Muscle layer of colon (tissue), 2 donors: ENCODE data around the gene GNB5.
"Not testable (repeated sequence)": the region's sequence is repeated elsewhere in the genome, so short reads cannot be mapped to it uniquely, and the experiment has no call there.

Experiments used
- H3K27ac ChIP-seq: one replicate; pipeline ENCODE4 v1.7.0; 2013; ENCODE audit warnings: low read depth, mild to moderate bottlenecking, low read length, moderate library complexity
- H3K27me3 ChIP-seq, 2 donors: one replicate each; pipeline ENCODE4 v1.7.0; 2013; ENCODE audit warnings: low read length in 2 of 2, mild to moderate bottlenecking in 2 of 2; ENCODE audit not compliant: insufficient read depth in 2 of 2, control insufficient read depth in 1 of 2
- H3K36me3 ChIP-seq: one replicate; pipeline ENCODE4 v1.7.0; 2013; ENCODE audit warnings: mild to moderate bottlenecking, low read length; ENCODE audit not compliant: insufficient read depth
- H3K4me1 ChIP-seq: one replicate; pipeline ENCODE4 v1.7.0; 2013; ENCODE audit warnings: mild to moderate bottlenecking, low read length; ENCODE audit not compliant: insufficient read depth
- H3K4me3 ChIP-seq, 2 donors: one replicate each; pipeline ENCODE4 v1.7.0; 2013; ENCODE audit warnings: low read length in 2 of 2, low read depth in 1 of 2, mild to moderate bottlenecking in 1 of 2, moderate library complexity in 1 of 2
- H3K9ac ChIP-seq: one replicate; pipeline ENCODE4 v1.7.0; 2013; ENCODE audit warnings: low read length
- H3K9me3 ChIP-seq: one replicate; pipeline ENCODE4 v1.7.0; 2013; ENCODE audit warnings: mild to moderate bottlenecking, low read length
- donor health status: abdominal sarcoma.
- donor health status: Adenocarcinoma of cecum.

The GNB5 gene

DNA sequence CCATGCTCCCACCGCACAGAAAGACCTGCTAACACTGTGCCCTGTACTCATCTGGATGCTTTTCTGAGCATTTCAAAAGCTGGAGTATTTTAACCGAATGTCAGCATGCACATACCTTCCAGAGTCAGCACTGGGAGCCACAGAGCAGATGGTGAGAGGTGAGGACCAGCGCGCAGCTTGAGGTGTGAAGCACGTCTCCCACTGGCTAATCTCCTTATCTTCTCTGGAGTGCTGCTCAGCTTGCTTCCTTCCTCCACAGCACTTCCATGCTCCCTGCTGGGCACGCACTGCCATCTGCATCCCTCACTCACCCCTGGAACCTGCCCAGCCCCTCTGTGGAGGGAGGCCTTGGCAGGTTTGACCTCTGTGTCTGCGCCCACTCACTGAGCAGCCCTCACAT is at the start of gene GNB5:
TSS of gene GNB5 (minus strand) at position 186 of the 400 bp plus-strand sequence. CDS start 6,716 bp downstream, outside the sequence.
- H3K36me3 ChIP-seq: no peaks in the 10 kb centered on the region
- no peak within 1 kb of the TSS for H3K9ac ChIP-seq
- no peak within 1 kb of the TSS for H3K4me3 ChIP-seq
- H3K27ac ChIP-seq: no peak within 1 kb of the TSS
- no peaks in the 10 kb centered on the region for H3K9me3 ChIP-seq
- H3K4me1 ChIP-seq: no peaks in the 10 kb centered on the region
- no peaks in the 10 kb centered on the region for H3K27me3 ChIP-seq

DNA sequence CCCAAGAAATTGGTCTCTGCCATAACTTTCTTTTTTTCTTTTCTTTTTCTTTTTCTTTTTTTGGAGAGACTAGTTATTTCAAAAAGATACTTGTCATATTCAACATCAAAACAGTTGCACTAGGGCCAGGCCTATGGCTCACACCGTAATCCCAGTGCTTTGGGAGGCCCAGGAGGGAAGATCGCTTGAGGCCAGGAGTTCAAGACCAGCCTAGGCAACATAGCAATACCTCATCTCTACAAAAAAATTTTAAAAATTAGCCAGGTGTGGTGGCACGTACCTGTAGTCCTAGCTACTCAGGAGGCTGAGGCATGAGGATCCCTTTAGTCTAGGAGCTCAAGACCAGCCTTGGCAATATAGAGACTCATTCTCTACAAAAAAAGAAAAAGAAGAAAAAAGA is 49.0 kb upstream of the GNB5 start:
- no peaks in the 10 kb centered on the region for H3K36me3 ChIP-seq
- H3K9me3 ChIP-seq: no peaks in the 10 kb centered on the region
- H3K27me3 ChIP-seq: no peaks in the 10 kb centered on the region
- H3K27ac ChIP-seq: no peak overlapping the region
- H3K9ac ChIP-seq: no peak overlapping the region
- no peak overlapping the region for H3K4me3 ChIP-seq
- H3K4me1 ChIP-seq: no peaks in the 10 kb centered on the region

DNA sequence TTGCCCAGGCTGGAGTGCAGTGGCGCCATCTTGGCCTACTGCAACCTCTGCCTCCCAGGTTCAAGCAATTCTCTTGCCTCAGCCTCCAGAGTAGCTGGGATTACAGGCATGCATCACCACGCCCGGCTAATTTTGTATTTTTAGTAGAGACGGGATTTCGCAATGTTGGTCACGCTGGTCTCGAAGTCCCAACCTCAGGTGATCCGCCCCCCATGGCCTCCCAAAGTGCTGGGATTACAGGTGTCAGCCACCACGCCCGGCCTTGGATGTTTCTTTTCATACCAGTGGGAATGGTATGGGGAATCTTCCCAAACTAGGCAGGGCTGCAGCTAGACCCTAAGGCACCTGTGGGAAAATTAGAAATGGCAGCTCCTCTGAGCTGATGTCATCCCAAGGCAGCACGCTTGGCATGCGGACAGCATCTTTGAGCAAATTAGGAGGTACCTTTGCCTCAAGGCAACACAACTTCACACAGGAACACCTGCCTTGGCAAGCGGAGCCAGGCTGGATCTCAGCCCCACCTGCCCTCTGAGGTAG is 47.9 kb upstream of the GNB5 start:
- H3K4me3 ChIP-seq, H3K4me1 ChIP-seq, H3K9ac ChIP-seq, H3K27ac ChIP-seq, H3K9me3 ChIP-seq, H3K36me3 ChIP-seq, H3K27me3 ChIP-seq: not testable (repeated sequence)

DNA sequence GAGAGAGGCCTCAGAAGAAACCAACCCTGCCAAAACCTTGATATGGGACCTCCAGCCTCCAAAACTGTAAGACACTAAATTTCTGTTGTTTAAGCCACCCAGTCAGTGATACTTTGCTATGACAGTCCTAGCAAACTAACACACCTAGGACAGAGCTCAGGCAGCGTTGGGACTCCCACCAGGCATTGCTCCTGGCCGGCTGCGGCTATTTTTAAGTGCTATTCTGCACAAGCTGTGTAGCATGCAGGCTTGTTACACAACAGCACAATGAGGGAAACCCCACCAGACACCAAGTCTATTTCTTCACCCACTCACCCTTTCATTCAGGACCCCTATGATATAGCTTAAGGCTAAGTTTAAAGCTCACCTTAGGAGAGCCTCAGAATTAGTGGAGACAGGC is 47.0 kb upstream of the GNB5 start:
- Histone ChIP-seq H3K36me3 (no peaks in the 10 kb centered on the region), H3K4me1 (peaks cover 5% of the 10 kb centered on the region), H3K4me3 (no peak overlapping the region), H3K27me3 (no peaks in the 10 kb centered on the region), H3K27ac (no peak overlapping the region), H3K9me3 (no peaks in the 10 kb centered on the region), H3K9ac (no peak overlapping the region)

DNA sequence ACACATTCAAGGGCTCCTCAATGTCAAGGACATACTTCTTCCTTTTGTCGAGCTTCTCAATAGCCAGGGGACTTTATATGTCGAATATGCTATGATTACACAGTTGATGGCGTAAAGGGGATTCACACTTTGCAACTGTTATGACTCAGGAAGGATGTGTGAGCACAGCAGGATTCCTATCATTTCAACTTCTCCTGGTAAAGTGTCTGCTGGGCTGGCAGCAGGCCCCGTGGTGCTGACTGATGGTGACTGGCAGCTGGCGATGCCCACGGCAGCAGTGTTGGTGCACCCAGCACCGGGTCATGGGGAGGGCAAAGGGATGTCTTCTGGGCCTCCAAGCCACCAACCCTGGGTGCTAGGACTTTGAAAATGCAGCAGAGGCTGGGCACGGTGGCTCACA is 44.8 kb upstream of the GNB5 start:
- H3K27me3 ChIP-seq: no peaks in the 10 kb centered on the region
- H3K9ac ChIP-seq: no peak overlapping the region
- H3K4me3 ChIP-seq: no peak overlapping the region
- no peak overlapping the region for H3K27ac ChIP-seq
- no peaks in the 10 kb centered on the region for H3K9me3 ChIP-seq
- peaks cover 5% of the 10 kb centered on the region for H3K4me1 ChIP-seq
- H3K36me3 ChIP-seq: no peaks in the 10 kb centered on the region

DNA sequence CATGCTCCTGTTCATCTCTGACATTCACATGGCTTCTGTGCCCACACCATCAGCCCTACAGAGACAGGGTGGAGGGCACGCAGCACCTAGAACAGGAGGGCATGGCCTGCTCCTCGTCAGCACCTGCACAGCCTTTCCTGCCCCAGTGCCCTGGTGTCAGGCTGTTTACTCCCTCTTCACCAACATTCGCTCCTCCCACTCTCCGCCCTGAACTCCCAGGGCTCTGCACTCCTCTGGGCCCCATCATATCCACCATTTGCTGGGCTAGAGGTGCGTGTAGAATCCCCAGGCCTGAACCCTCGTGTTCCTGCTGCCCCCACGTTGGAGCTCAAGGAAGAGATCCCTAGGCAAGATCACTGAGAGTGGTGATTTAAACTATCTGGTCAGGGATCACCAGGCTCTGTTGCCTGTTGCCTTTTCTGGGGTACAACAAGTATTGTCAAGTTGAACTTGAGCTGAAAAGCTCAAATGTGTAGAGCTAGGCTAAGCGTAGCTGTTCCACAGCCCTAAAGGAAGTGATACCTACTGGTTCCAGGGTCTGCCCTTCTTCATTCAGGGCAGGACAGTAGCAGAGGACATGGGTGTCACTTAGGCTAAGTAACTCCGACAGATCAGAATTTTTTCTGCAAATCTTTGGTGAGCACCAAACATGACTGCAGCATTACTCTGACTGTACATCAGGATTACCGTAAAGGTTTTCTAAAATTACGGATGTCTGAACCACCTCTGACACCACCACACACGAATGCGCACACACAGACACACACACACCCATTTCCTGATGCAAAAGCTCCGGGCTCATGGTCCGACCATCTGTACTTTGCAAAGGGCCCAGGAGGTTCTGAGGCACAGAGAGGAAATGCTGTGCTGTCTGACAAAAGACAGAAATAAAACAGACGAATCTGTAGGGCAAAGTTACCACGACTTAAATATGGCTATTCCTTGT is 43.7 kb upstream of the GNB5 start:
- Histone ChIP-seq H3K27me3 (no peaks in the 10 kb centered on the region), H3K36me3 (no peaks in the 10 kb centered on the region), H3K4me1 (peaks cover 5% of the 10 kb centered on the region), H3K9me3 (no peaks in the 10 kb centered on the region), H3K9ac (no peak overlapping the region), H3K4me3 (no peak overlapping the region), H3K27ac (no peak overlapping the region)

DNA sequence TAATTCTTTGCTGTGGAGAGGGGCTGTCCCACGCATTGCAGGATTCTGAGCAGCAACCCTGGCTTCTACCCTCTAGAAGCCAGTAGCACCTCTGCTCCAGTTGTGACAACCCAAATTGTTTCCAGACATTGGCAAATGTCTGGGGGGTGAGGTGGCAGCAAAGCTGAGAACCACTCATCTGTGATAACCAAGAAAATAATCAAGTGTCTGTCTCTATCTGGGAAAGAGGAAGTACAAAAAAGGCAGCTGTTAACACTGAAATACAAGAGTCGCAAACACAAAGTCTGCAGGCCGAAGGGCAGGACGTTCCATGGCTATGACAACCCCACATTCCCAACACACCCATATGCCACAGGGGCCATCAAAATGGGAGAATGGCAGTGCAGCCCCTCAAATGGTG is 42.2 kb upstream of the GNB5 start:
- Histone ChIP-seq H3K27ac (no peak overlapping the region), H3K9ac (no peak overlapping the region), H3K4me3 (no peak overlapping the region), H3K27me3 (no peaks in the 10 kb centered on the region), H3K36me3 (no peaks in the 10 kb centered on the region), H3K4me1 (peaks cover 5% of the 10 kb centered on the region), H3K9me3 (no peaks in the 10 kb centered on the region)

DNA sequence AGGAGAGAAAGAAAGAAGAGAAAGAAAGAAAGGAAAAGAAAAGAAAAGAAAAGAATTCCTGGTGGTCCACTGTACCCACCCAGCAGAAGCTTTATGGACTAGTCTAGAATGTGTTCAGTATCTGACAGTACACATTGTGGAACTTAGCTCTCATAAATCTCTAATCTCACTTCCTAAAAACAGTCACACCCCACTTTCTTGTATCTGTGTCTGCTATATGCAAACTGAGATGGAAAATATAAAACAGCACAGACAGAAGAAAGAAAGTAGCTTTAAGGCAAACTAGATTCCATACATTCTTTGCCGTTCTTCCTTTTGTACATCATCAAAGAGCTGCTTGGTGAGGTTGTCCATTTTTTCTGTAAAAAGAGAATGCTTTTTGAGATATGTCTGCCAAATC is 41.1 kb upstream of the GNB5 start:
- H3K4me1 ChIP-seq: peaks cover 5% of the 10 kb centered on the region
- no peaks in the 10 kb centered on the region for H3K36me3 ChIP-seq
- H3K9me3 ChIP-seq: no peaks in the 10 kb centered on the region
- no peak overlapping the region for H3K27ac ChIP-seq
- no peaks in the 10 kb centered on the region for H3K27me3 ChIP-seq
- H3K9ac ChIP-seq: no peak overlapping the region
- H3K4me3 ChIP-seq: no peak overlapping the region

DNA sequence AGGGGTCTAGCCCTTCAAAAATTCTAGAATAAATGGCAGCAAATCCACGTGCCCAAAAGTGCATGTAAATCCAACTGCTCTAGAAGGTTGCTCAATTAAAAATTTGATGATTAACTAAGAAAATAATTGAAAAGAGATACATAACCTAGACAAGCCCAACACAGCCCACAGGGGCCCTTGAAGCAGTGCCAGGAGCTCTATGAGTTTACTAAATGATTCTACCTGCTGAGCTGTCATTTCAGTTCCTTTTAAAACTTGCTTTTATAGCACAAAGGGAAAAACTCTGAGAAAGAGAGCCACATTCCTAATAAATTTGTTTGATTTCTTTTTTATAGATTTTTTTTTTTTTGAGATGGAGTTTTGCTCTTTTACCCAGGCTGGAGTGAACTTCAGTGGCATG is 38.9 kb upstream of the GNB5 start:
- no peak overlapping the region for H3K9ac ChIP-seq
- H3K36me3 ChIP-seq: no peaks in the 10 kb centered on the region
- H3K4me1 ChIP-seq: peaks cover 5% of the 10 kb centered on the region
- no peaks in the 10 kb centered on the region for H3K9me3 ChIP-seq
- H3K27ac ChIP-seq: no peak overlapping the region
- H3K27me3 ChIP-seq: no peaks in the 10 kb centered on the region
- H3K4me3 ChIP-seq: no peak overlapping the region

DNA sequence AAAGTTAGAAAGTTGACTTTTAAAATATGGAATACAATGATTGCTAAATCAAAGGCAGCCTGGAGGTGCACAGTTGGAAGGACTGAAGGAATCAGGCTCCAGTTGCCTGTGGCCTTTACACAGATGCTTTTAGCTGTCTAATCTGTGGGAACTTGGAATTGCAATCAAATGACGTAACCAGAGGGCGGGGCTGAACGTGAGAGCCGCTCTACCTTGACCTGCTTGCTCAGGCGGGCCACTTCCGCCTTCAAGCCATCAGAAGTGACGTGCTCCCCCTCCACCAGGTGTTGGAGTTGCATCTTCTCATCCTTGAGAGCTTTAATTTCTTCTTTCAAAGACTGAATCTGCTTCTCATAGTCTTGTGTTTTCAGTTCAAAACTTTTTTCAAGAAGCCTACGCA is 37.7 kb upstream of the GNB5 start:
- Histone ChIP-seq H3K27ac (no peak overlapping the region), H3K9me3 (no peaks in the 10 kb centered on the region), H3K4me1 (peaks cover 5% of the 10 kb centered on the region), H3K9ac (no peak overlapping the region), H3K4me3 (no peak overlapping the region), H3K27me3 (no peaks in the 10 kb centered on the region), H3K36me3 (no peaks in the 10 kb centered on the region)

DNA sequence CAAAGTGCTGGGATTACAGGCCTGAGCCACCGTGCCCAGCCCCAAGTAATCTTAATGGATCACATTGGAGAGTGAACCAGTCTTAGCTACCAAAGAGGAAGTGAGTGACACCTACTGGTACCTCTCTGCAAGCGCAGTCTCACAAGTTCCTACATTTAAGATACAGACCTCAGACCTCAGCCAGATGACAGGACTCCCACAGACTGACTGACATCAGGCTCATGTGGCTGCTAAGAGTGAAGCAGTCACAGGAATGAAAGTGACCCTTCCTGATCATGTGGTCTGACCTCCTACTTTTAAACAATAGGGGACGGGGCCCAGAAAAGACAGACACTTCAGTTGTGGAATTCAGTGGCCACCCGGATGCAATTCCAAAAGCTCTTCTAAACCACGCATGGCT is 36.3 kb upstream of the GNB5 start:
- Histone ChIP-seq H3K36me3 (no peaks in the 10 kb centered on the region), H3K27me3 (no peaks in the 10 kb centered on the region), H3K9me3 (no peaks in the 10 kb centered on the region), H3K4me1 (no peaks in the 10 kb centered on the region), H3K27ac (no peak overlapping the region), H3K9ac (no peak overlapping the region), H3K4me3 (no peak overlapping the region)

DNA sequence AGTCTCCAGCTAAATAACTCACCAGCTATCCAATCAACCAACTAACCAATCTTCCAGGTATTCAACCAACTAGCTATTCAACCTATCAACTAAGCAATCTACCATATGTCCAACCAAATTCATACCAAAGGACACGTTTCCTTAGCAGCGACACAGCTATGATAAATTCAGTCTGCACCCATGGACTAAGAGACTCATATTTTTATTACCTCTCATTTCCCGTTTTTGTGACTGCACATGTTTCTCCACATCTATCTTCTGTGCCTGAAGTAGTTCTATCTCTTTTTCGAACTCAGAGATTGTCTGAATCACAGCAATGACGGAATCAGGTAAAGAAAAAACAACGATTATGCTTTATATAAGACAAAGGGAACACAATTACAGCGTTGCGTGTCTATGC is 34.0 kb upstream of the GNB5 start:
- no peaks in the 10 kb centered on the region for H3K36me3 ChIP-seq
- H3K4me1 ChIP-seq: no peaks in the 10 kb centered on the region
- no peaks in the 10 kb centered on the region for H3K27me3 ChIP-seq
- H3K9ac ChIP-seq: no peak overlapping the region
- H3K9me3 ChIP-seq: no peaks in the 10 kb centered on the region
- H3K4me3 ChIP-seq: no peak overlapping the region
- no peak overlapping the region for H3K27ac ChIP-seq
